Raji (cell line): ENCODE data around the gene AFTPH.

Experiments
- POLR2A ChIP-seq: IDR thresholded peaks from 2 replicates; pipeline ENCODE4 v1.6.1; 2011; ENCODE audit warnings: low read depth, low read length, control low read depth; ENCODE audit not compliant: insufficient read depth

The AFTPH gene

DNA sequence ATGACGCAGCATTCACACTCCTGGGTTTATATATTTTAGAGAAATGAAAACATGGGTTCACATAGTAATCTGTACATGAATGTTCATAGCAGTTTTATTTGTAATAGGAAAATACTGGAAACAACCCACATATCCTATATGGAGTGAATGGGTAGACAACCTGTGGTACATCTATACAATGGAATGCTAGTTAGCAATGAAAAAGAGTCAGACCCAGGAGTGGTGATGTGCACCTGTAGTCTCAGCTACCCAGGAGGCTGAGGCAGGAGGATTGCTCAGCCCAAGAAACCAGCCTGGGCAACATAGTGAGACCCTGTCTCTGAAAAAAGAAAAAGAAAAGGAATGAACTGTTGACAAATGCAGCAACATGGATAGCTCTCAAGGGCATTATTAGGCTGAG is 25.9 kb downstream of the AFTPH start:
- TF ChIP-seq POLR2A, result no peak

GRCh38 chr2:64551851-64552250 is 27.7 kb downstream of the AFTPH start:
- TF ChIP-seq POLR2A, result no peak

- no peak for TF ChIP-seq POLR2A
These were observed 30.0 kb downstream of the AFTPH start for GRCh38 chr2:64554117-64554516.

DNA sequence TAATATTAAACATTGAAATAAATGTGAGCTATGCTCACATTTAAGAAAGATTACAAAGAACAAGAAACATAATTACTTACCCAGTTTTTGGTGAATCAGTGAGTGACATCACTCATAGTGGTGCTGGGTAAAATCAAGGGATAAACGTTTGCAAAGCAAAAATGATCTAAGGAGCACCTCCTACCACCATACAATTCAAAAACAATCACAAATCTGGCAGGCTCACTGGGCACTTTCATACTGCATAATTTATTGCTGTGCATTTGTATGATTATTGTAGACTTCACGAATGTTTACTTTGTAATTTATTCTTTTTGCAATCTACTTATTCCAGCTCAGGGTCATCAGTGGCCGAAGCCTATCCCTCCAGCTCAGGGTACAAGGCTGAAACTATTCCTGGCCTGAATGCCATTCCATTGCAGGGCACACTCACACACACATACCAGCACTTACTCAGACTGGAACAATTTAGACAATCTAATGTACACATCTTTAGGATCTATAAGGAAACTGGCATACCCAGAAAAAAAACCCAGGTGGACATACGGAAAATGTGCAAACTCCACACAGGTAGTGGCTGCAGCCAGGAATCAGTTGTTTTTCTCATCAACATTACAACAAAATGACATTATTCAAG is 34.4 kb downstream of the AFTPH start:
- no peak for TF ChIP-seq POLR2A

DNA sequence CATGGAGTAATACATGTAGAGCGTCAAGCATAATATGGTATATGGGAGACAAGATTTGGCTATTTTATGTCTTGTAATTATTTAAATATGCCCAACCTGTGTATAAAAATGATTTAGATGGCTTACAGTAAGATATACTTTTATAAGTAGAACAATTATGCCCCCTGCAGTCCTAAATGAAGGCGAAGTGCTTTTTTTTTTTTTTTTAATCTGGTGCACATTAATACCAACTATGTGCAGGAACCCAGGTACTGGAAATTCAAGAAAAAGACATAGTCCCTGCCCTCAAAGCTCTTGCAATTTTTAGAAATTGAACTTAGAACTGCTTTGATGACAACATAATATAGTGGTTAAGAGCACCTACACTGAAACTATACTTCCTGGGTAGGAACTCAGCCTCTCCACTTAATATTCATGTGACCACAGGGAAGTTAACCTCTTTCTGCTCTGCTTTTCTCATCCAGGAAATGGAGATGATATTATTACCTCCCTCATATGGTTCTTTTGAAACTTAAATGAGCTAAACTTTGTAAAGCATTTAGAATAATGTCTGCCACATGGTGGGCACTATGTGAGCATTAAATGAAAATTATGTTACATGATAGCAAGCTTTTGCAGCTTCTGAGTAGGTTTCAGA is 38.1 kb downstream of the AFTPH start:
- TF ChIP-seq POLR2A, result no peak

- TF ChIP-seq POLR2A, result no peak
These were observed 39.4 kb downstream of the AFTPH start for GRCh38 chr2:64563436-64563938.

DNA sequence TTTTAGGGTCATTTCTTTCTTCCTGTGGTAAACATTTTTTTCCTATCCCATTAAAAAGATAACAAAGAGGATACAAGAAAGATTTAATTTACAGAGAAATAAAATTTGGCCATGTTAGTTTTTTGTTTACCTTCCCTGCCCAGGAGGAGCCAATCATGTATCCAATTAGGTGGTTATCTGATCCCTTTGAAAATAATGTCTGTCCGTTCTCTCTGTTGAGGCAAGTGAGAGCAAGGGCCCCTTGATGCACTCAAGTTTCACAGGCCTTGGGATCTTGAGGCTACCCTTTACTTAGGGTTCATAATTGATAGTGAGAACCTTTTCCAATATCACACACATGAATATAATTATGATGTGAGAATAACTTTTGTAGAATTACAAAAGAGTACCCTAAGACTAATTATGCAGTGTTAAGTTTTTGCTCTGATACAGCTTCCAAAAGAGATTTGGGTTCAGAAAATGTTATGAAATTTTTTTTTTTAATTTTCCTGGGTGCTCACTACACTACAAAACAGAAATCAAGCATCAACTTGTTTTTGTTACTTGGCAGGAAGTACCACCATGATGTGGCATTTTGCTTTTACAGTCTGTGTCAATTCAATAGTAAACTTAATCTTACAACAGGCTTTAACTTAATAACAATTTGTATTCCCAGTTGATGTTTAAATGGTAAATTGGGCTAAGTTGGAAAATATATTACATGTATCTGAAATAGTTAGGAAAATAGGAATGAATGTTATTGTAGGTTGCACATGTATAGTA is 42.0 kb downstream of the AFTPH start:
- no peak for TF ChIP-seq POLR2A

GRCh38 chr2:64567473-64567872 is 43.3 kb downstream of the AFTPH start:
- TF ChIP-seq POLR2A, result no peak

DNA sequence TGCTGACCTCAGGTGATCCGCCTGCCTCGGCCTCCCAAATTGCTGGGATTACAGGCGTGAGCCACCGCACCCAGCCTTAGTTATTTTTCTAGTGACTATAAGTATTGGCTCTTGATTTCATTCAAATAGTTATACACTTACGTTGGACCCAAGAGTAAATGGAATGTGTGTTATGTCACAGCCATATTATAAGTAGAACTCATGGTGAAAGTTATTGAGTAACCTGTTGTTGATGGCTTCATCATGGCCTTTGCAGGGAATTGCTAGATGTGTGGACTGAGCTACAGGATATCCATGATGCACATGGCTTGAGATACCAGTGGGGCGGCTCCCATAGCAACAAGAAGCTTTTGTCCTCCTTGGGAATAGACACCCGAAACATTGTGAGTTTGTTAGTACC is 44.7 kb downstream of the AFTPH start:
- no peak for TF ChIP-seq POLR2A

DNA sequence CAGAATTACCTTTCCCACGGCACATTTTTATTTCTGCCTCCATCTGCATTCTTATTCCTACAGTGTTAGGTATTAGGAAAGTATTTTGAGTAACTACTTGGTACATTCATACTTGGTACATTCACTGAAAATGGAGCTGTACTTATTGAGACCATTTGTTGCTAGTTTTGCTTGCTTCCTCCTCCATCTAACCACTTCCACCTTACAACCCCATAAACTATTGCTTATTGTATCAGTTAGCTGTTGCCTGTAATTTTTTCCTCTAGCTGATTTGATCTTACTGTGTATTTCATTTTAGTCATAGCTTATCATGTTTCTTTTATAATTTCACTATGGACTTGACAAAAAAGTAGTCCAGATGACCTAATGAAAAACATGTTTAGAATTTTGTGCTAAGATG is 50.7 kb downstream of the AFTPH start:
- TF ChIP-seq POLR2A, result no peak

DNA sequence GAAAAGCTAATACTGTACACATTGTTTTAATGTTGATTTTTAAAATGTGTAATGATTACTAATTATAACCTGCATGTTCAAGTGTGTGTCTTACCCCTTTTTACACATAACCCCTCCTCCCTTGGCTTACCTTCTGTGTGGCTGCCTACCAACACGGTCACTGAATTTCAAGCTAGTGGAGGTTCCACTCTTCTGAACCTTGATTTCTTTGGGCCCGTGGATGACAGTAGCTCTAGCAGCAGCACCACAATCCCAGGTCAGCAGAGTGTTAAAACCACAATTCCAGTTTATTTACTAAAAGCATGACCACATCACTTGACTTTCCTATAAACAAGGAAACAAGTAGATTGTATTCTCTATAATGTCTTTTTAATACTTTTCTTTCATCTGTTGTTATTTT is 56.9 kb downstream of the AFTPH start:
- TF ChIP-seq POLR2A, result no peak

DNA sequence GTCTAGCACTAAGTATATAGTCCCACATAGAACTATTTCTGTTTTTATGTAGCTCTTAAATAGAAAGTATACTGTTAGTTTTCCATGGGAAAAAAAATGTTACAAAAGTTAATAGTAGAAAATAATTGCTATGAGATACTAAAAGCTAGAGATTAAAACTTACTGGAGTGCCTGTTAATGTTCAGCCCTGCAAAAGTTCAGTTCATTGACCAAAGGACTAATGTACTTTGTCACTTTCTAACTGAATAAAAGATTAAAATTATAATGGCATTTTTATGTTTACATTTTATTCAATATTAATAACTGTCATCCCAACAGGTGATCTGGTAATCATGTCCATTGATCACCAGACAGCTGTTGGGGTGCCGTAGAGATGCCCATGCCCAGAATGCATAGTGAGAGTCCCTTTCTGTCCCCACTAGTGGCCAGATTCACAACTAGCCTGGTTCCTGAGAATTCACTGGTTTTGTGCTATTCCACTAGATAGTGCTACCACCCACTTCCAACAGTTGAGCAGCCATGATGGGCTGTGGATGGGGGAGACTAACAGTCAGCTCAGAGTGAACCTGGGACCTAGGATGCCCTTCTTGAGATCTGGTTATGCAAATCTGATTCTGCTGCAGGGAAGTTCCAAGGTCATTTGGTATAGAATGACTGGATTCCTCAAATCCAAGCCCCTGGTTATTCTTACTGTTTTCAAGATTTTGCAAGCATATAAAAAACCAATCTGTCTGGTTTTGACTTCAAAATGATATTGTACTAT is 57.8 kb downstream of the AFTPH start:
- no peak for TF ChIP-seq POLR2A

GRCh38 chr2:64582774-64583340 is 58.7 kb downstream of the AFTPH start:
- no peak for TF ChIP-seq POLR2A

GRCh38 chr2:64586054-64586453 is 61.9 kb downstream of the AFTPH start:
- TF ChIP-seq POLR2A, result no peak

DNA sequence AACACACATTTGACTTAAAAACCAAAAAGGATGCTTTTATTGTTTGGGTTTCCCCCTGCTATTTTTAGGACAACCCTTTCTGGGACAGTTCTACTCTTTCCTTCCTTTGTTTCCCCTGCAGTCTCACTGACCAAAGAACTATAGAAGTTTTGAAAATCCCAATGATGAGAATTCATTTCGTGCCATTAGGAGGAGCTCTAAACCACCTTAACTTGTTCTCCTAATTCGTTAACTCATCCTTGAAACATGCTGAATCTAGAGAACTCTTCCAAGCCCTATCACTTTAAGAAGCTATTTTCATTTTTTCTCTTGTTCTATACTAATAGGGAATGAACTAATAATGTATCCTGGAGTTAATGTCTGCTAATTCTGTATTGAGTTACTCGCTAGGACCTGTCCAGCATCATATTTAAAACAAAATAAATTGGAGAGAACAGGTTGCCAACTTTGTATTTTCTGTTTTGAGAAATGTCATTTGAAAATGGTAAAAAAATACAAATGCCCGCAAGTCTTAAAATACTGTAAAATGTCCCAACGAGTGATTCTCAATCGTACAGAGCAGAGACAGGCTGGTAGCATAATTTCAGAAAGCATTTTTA is 62.9 kb downstream of the AFTPH start:
- TF ChIP-seq POLR2A, result no peak
